CD4-positive, alpha-beta T cell treated with Interleukin-6 for 4 hours (primary cell): ENCODE results near the gene PKIG.
A peak's percentile ranks its signal among the peaks of the same experiment; 100 is the strongest.
"Not testable (repeated sequence)": the region's sequence is repeated elsewhere in the genome, so short reads cannot be mapped to it uniquely, and the experiment has no call there.

ENCODE experiments used
- DNase-seq: peaks from one replicate; pipeline ENCODE4 v3.0.0-alpha.2; 2020; ENCODE audit warnings: mixed read lengths

The PKIG gene

GRCh38 chr20:44582311-44583025, at the start of gene PKIG:
Gene PKIG (plus strand): TSS chr20:44582579. CDS start chr20:44614557, 31,978 bp downstream.
- DNase-seq: no peak

DNA sequence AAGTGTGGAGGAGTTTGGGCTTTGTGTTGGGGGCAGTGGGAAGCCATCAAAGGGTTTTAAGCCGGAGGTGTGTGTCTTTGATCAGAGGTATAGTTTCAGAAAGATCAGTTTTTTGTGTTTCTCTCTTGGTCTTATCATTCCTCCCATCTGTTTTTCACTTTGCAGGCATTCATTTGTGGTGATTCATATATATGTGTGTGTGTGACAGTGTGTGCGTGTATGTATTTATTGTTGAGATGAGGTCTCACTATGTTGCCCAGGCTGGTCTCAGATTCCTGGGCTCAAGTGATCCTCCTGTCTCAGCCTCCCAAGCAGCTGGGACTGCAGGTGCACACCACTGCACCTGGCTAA, 49.4 kb upstream of the PKIG start:
- peak; percentile 46 for DNase-seq

DNA sequence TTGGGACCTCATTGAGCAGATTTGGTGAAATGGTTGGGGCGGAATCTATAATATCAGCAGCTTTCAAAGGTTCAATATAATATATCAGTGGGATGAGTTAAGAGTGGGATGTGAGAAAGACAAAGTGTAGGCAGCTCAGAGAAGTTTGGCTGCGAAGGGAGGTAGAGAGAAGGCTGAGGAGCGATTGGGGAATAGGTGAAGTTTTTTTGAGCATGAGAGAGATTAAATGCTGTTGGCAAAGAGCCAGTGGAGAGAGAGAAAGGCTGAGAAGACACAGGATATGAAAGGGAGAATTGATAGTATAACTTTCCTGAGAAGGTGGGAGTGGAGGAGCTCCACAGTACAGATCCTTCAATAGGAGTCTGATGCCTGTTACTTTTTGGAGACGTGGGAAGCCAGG, 48.5 kb upstream of the PKIG start:
- DNase-seq: no peak

- no peak for DNase-seq
Observed at GRCh38 chr20:44536175-44536574, 46.2 kb upstream of the PKIG start.

DNA sequence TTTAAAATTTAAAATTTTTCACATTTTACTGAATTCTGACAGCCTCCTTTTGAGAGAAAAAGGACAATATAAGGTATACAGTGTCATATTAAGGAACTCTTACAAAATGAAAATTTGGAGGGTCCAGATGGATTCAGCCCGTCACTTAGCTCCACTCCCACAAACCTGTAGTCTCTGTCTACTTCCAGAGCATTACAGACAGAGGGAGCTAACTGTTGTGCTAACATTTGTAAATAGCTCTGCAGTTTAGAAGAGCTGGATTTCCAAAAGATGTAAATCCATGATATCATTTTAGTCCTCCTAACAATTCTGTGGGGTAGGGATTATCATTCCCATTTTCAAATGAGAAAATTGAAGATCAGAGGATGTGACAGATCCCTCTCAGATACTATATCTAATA, 44.4 kb upstream of the PKIG start:
- no peak for DNase-seq

DNA sequence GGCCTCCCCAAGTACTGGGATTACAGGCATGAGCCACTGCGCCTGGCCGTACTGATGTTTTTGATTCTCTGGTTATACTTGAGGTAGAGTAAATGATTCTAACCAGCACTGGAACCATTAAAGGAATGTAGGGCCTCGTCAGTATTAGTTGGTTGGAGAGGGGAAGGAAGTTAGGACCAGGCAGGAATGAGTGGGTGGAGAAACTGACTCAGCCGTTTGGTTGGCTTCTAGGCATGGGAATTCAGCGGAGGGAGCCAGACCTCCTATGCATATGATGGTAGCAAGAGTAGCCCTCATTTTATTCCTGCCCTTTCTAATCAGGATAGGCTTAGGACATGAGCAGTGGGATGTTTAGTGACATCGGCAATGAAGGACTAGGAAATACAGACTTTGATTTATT, 41.5 kb upstream of the PKIG start:
- no peak for DNase-seq

GRCh38 chr20:44541992-44542391, 40.4 kb upstream of the PKIG start:
- no peak for DNase-seq

DNA sequence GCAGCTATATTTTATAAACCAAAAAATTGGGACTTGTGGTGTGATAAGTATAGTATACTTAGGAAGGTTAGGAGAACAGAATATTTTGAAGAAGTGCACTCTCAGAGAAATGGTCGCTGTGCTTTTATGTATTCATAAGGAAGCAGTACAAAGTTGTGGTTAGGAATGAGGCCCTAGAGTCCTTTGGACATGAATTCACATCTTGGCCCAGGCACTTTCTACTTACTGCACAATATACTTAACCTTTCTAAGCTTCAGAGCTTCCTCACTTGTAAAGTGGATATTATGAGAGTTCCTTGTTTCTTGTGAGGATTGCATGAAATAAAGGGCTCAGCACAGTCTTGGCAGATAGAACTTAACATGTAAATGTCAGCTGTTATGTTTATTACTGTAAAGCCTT, 39.5 kb upstream of the PKIG start:
- DNase-seq: no peak

GRCh38 chr20:44543358-44543757, 39.0 kb upstream of the PKIG start:
- DNase-seq: no peak

DNA sequence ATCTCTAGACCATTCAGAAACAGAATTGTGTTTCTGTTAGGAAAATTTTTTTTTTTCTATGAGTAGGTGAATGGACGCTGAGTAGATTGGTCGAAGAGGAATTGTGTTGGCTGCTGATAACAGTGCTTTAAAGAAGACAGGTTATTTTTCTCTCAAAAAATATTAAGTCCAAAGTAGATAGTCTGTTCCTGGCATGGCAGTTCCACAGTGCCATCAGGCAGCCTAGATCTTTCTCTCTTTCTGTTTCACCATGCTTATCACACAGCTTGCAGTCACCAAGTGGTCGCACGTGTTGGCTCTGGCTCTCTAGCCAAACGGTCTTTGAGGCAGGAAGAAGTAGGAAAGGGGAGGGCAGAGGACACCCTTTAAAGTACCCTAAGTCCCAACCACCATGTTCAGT, 38.1 kb upstream of the PKIG start:
- DNase-seq: no peak

DNA sequence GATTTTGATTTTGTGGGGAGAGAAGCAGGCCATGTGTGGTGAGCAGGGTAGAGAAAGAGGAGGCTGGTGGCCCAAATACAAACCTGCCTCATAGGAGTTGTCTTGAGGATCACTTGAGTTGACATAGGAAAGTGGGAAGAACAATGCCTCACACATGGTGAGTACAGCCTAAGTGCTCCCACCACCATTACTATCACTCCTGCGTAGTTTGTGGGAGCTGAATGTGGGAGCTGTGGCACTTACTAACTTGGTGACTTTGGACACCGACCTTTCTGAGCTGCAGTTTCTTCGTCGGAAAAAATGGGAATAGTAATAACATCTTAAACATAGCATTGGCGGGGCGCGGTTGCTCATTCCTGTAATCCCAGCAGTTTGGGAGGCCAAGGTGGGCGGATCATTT, 35.0 kb upstream of the PKIG start:
- no peak for DNase-seq

DNA sequence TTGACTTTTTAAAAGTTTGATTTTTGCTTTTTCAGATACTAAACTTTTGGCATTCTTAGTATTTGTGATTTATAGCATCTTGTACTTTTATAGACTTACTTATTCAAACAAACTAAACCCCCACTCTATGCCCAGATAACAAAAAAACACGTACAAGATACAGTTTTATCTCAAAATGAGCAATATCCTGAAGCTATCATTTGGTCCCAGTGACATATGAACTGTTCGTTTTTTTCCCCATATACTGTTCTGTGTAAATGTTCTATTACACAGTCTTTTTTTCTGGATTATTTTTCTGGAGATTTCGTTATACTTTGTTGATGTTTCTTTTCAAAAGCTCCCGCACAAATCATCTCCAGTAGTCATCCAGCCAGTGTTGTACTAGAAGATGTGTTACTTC, 33.3 kb upstream of the PKIG start:
- DNase-seq: no peak

DNA sequence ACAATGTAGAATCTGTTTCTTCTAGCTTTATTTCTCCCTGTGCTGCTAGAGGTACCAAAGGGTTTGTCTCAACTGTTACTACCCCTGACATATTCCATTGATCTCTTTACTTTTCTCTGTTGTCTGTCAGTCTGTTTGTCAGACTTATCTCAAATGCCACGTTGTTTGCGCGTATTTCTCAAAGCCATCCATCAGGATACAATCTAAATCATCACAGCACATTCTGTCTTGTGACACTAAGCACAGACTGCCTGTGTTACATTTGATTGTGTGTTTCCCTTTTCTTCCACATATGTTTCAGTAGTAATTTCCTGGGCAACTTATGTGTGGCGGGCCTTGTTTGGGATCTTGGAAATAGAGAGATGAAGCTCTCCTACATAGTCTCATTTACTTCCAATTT, 30.3 kb upstream of the PKIG start:
- no peak for DNase-seq

- DNase-seq: no peak
Observed at GRCh38 chr20:44552568-44552949, 29.8 kb upstream of the PKIG start.

GRCh38 chr20:44552950-44553908, 29.1 kb upstream of the PKIG start:
- no peak for DNase-seq

DNA sequence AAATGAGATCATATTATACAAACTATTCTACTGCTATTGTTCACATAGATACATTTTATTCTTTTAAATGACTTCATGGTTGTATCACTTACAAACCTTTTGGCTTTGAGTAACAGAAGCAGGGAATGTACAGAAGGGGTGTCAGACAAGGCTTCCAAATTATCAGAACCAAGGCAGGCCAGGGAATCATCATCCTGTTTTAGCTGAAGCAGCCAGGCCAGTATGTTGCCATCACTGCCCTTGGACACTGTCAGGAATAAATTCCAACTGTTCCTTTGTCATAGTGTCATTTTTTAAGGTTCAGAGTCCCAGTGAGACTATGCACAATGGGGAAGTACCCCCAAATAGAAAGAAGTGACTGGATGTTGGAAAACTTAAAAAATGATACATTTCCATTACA, 23.1 kb upstream of the PKIG start:
- no peak for DNase-seq

DNA sequence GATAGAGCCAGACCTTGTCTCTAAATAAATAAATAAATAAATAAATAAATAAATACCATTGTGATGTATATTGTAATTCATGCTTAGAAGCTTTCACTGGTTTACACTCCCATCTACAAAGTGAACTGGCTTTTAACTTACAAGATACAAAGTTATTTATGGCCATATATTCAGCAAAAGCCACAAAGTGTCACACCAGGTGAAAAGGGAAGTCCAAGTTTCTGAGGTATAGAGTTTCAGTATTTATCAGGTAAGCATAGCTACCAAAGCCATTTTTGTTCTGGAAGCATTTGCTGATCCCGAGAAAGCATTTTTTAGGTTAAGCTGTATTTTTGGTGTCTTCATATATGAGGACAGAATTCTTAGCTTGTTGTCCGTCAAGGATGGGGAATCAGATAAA, 22.1 kb upstream of the PKIG start:
- DNase-seq: no peak

- not testable (repeated sequence) for DNase-seq
Observed at GRCh38 chr20:44560818-44561217, 21.6 kb upstream of the PKIG start.

- DNase-seq: no peak
Observed at GRCh38 chr20:44561876-44562275, 20.5 kb upstream of the PKIG start.

DNA sequence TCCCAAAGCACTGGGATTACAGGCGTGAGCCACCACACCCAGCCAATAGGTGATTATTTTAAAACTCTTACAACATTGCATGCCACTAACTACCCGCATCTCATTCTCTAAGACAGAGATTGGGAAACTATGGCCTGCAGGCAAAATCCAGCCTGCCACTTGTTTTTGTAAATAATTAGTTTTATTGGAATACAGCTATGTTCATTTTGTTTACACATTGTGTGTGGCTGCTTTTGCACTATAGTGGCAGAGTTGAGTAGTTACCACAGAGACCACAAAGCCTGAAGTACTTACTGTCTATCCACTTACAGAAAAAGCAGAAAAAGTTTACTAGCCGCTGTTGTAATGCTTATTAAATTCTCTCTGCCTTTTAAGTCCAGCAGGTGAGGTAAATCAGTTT, 16.4 kb upstream of the PKIG start:
- no peak for DNase-seq

DNA sequence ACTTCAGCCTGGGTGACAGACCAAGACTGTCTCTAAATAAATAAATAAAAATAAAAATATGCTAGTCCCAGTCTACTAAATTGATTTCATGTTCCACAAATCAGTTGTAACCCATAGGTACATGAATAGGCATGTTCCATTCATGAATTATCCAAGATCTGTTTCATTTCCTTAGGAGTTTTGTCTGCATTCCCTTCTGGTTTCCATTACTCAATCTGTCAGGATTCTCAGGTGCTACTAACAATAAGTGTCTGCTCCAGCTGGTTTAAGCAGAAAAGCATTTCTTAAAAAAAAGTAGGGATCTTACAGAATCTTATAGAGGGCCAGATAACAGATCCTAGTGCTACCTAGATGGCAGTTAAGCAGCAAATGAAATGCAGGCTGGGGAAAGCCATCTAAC, 15.6 kb upstream of the PKIG start:
- no peak for DNase-seq

DNA sequence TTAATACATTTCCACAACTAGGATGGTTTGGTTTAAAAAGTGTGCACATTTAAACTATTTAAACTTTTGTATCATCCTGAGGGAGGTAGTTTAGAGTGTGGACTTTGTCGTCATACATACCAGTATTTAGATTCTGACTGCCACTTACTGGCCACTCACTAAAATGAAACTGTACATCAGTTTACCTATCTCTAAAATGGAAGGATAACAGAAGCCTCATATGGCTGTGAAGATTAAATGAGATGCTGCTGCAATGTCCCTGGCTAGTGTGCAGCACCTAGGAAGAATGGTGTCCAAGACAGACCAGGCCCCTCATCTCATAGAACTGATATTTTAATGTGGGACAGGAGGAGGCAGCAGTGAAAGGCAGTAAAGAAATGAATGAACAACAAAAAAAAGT, 12.0 kb upstream of the PKIG start:
- no peak for DNase-seq

- peak; percentile 3 for DNase-seq
Observed at GRCh38 chr20:44571362-44571988, 10.9 kb upstream of the PKIG start.
